Kidney glomerular epithelial cell (primary cell): Measurements from ENCODE around the gene TENT5D.
"Not testable (repeated sequence)": the region's sequence is repeated elsewhere in the genome, so short reads cannot be mapped to it uniquely, and the experiment has no call there.

Experiments
- DNase-seq: peaks from one replicate; lab custom pipeline; 2025; lab: John Stamatoyannopoulos, UW

Gene TENT5D

GRCh38 chrX:80420147-80420546, at the start of gene TENT5D:
Gene TENT5D (plus strand): TSS chrX:80420447. CDS start chrX:80442540, 22,093 bp downstream.
- DNase-seq = no peak

DNA sequence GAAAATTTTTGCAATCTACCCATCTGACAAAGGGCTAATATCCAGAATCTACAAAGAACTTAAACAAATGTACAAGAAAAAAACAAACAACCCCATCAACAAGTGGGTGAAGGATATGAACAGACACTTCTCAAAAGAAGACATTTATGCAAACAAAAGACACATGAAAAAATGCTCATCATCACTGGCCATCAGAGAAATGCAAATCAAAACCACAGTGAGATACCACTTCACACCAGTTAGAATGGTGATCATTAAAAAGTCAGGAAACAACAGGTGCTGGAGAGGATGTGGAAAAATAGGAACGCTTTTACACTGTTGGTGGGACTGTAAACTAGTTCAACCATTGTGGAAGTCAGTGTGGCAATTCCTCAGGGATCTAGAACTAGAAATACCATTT, 34.6 kb upstream of the TENT5D start:
- DNase-seq = not testable (repeated sequence)

DNA sequence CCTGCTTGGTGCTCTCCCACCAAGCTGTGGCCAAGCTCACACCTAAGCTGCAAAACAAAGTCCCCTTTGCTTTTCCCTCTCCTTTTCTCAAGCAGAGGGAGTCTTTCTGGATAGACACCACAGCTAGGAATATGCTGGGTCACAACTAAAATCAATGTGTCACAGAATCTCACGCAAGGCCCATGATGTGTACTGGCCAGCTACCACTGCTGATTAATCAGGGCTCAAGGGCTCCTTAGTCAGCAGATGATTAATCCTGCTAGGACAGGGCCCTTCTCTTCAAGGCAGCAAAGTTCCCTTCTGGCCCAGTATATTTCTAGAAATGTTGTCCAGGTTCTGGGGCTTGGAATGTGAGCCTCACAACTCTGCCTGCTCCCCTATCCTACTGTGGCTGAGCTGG, 32.0 kb upstream of the TENT5D start:
- DNase-seq = no peak

DNA sequence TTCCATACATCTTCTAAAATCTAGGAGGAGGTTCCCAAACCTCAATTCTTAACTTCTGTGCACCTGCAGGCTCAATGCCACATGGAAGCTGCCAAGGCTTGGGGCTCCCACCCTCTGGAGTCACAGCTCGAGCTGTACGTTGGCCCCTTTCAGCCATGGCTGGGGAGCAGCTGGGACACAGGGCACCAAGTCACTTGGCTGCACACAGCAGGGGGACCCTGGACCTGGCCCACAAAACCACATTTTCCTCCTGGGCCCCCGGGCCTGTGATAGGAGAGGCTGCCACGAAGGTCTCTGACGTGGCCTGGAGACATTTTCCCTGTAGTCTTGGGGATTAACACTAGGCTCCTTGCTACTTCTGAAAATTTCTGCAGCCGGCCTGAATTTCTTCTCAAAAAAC, 8.2 kb upstream of the TENT5D start:
- DNase-seq = no peak

DNA sequence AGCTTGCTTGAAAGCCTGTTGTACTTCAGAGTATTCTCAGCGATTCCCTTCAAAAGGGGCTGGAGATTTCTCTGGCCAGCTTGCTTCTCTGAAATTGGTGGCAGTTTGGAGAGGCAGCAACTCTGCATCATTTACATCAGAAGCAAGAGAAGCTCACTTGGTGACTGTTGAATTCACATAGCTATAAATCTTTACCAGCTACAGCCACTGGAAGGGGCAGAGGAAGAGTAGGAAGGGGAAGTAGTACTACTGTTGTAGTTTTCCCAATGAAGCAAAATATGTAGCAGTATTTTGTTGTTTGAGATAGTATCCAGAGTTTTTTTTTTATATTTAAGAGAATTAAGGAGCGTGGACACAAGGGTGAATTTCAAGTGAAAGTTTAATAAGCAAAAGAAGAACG, 2.8 kb downstream of the TENT5D start:
- DNase-seq = no peak

- DNase-seq = no peak
Observed at GRCh38 chrX:80423744-80424143, 3.5 kb downstream of the TENT5D start.

- no peak for DNase-seq
Observed at GRCh38 chrX:80430826-80431504, 10.7 kb downstream of the TENT5D start.

DNA sequence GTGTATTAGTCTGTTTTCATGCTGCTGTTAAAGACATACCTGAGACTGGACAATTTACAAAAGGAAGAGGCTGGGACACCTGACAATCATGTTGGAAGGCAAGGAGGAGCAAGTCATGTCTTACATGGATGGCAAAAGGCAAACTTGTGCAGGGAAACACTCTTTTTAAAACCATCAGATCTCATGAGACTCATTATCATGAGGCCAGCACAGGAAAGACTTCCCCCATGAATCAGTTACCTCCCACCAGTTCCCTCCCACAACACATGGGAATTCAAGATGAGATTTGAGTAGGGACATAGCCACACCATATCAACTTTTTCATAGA, 11.2 kb downstream of the TENT5D start:
- DNase-seq = no peak

DNA sequence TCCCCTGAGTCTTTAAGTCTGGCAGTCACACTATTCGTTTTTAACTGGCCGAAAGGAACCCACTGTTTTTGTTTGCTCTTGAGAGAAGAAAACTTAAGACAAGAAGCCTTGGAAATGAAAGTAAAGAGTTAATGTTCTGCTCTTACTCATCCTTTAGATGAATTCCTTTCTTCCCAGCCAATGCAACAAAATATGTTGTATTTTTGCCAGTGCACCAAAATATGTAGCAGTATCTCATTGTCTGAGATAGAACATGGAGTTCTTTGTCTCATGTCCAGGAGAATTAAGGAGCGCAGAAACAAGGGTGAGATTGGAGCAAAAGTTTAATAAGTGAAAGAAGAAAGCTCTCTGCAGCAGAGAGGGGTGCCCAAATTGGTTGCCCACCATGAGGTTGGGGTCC, 12.2 kb downstream of the TENT5D start:
- no peak for DNase-seq

DNA sequence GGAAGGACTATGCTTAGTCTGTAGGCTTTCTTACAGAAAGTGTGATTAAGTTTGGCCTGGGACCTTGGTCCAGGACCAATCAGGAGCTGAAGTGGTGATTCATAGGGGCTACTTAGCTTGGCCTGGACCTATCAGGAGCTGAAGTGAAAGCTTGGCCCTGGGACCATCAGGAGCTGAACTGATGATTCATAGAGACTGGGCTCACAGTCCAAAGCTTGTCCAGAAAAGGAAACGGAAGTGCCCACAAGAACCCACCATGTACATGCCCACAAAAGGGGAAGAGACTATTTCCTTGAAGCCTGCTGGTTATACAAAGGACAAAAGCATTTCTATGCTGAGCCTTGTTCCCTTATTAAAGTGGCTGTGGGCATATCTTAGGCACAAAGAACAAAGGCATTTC, 12.6 kb downstream of the TENT5D start:
- DNase-seq = no peak

DNA sequence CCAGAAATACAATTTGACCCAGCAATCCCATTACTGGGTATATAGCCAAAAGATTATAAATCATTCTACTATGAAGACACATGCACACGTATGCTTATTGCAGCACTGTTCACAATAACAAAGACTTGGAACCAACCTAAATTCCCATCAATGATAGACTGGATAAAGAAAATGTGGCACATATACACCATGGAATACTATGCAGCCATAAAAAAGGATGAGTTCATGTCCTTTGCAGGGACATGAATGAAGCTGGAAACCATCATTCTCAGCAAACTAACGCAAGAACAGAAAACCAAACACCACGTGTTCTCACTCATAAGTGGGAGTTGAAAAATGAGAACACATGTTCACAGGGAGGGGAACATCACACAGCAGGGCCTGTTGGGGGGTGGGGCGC, 47.9 kb downstream of the TENT5D start:
- not testable (repeated sequence) for DNase-seq

- no peak for DNase-seq
Observed at GRCh38 chrX:80471582-80471981, 51.3 kb downstream of the TENT5D start.

GRCh38 chrX:80485543-80485942, 65.3 kb downstream of the TENT5D start:
- DNase-seq = no peak

DNA sequence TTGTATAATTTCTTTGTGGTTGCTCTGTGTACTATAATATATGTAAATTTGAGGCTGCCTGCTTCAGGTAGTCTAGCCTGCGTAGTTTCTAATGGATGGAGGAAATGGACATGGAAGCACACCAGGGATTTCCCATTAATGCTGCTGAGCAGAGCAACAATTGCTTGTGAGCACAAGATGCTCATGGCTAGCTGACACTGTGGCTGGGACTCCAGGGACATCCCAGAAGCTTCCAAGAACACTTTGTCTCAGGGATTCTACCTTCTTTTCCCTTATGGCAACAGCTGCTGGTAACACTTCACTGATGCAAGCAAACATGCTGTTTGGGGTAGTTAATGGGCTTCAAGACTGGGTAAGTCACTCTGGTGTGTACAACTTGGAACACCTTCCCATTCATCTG, 66.1 kb downstream of the TENT5D start:
- DNase-seq = no peak

GRCh38 chrX:80489166-80489565, 68.9 kb downstream of the TENT5D start:
- DNase-seq = no peak
